ENCODE measurements around the gene ASCC3.

Gene ASCC3

GRCh38 chr6:100464903-100465700 lies 416.0 kb downstream of the ASCC3 start, which contains the start of gene SIM1:
SIM1 (minus strand) TSS chr6:100464921; CDS start chr6:100463468, 1,453 bp downstream.
- peak; percentile 93 for DNase-seq (ENCODE audit: low spot score)

DNA sequence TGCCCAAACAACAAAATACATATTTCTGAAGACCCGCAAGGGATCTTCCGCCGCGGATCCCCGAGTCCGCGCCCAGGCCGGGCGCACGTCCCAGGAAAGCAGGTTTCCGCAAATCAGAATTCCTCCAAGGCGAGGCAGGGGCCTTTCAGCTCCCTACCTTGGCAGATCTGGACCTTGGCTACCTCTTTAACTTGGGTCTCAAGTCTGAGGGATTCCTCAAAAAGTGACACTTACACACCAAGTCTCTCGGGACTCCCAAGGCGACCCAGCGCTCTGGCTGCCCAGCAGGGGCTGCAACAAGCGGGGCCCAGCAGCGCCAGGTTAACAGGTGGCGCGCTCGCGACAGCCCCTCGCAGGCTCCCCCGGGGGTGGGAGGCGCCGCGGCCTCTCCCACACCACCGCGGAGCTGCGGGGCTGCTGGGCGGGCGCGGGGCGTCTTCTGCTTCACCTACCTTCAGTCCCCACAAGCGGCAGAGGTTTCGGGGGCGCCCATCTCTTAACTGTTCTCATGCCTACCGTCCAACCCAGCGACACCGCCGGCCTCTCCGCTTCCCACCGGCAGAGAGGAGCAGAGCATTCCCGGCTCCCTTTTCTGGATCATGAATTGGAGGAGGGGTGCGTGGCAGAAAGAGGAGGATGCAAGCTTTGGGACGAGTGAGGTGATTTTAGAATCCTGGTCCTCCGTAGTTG lies 416.8 kb downstream of the ASCC3 start:
- DNase-seq (ENCODE audit: low spot score), result no peak

DNA sequence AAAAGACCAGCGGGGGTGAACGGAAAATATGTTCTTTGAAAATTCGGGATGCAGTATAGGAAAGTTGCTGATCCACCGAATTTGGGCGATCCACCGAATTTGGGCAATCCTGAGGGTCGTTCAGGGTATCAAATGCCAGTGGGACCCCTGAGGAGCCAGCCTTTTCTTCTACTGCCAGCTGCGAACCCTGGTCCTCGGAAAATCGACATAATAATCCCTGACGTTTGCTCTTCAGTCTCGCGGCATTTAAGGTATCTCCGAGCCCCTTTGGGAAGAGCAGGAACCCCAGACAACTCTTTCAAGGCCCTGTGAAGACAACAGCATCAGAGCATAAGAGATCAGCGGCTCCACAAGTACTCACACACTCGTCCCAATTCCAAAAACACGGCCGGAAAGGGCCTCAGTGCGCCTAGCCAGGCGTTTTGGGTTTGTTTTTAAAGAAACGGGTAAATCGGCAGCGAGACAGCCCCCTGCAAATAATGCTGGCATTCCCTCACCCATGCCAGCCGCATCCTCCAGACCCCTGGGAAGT lies 417.4 kb downstream of the ASCC3 start:
- DNase-seq (ENCODE audit: low spot score), result no peak

- no peak for DNase-seq (ENCODE audit: low spot score)
These were observed 418.2 kb downstream of the ASCC3 start for GRCh38 chr6:100462706-100463629.

GRCh38 chr6:100461917-100462705 lies 419.0 kb downstream of the ASCC3 start:
- no peak for DNase-seq (ENCODE audit: low spot score)

DNA sequence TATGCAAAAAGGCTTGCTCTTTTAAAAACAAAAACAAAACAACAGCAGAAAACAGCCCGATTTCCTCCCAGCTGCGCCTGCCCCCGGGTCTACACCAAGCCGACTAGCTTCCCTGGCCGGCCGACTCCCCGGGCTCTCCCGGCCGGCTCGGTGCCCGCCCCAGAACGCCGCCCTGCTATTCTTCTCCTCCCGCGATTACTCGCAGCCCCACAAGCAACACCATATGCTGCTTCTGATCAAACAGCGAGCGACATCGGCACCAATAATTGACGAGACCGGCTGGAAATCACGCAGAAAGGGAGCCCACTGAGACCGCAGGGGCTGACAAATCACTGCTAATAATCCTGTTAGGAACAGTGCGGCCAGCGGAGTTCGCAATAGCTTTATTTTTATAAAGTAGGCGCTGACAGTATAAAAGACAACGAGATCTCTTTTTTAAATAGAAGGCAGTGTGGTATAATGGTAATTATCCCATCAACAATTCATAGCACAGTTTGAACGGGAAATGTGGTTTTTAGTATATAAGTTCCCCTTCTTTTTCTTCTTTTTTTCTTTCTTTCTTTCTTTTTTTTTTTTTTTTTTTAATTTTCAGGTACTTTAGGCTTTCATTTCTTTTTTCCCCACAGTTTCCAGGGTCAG lies 419.7 kb downstream of the ASCC3 start:
- DNase-seq (ENCODE audit: low spot score), result peak; percentile 93

- peak; percentile 81 for DNase-seq (ENCODE audit: low spot score)
These were observed 420.4 kb downstream of the ASCC3 start for GRCh38 chr6:100460650-100461204.

- no peak for DNase-seq (ENCODE audit: low spot score)
These were observed 421.4 kb downstream of the ASCC3 start for GRCh38 chr6:100459592-100460184.

- DNase-seq (ENCODE audit: low spot score), result no peak
These were observed 422.1 kb downstream of the ASCC3 start for GRCh38 chr6:100458841-100459591.

All from HuH-7 (cell line).